Hepatocyte (in vitro differentiated cells): ENCODE results near the gene TMEM141. TPM values are rescaled to one million over a fixed set of nuclear protein-coding genes. Genes with fewer than 3 reads are reported as not detected.

Experiments used
- DNase-seq: peaks from one replicate; pipeline ENCODE4 v3.0.0-alpha.2; 2016; ENCODE audit warnings: low spot score
- H2AFZ ChIP-seq: fragments of 200-600 bp; sonication (generic); 2 replicates; pipeline ENCODE4 v1.6.0; 2016; ENCODE audit warnings: antibody characterized with exemption, mild to moderate bottlenecking
- H3K27ac ChIP-seq: fragments of 200-600 bp; sonication (generic); 2 replicates; pipeline ENCODE4 v1.5.1; 2016; ENCODE audit warnings: mild to moderate bottlenecking
- H3K27me3 ChIP-seq: fragments of 200-600 bp; sonication (generic); 2 replicates; pipeline ENCODE4 v1.6.1; 2016
- H3K36me3 ChIP-seq: fragments of 200-600 bp; sonication (generic); replicated peaks from 2 replicates; pipeline ENCODE4 v1.5.1; 2016; ENCODE audit warnings: low read depth; ENCODE audit not compliant: insufficient read depth
- H3K4me1 ChIP-seq: fragments of 200-600 bp; sonication (generic); 2 replicates; pipeline ENCODE4 v1.5.1; 2016; ENCODE audit warnings: mild to moderate bottlenecking, moderate library complexity; ENCODE audit not compliant: insufficient read depth
- H3K4me2 ChIP-seq: fragments of 200-600 bp; sonication (generic); 2 replicates; pipeline ENCODE4 v1.6.0; 2016
- H3K4me3 ChIP-seq: fragments of 200-600 bp; sonication (generic); 2 replicates; pipeline ENCODE4 v1.5.1; 2016; ENCODE audit warnings: mild to moderate bottlenecking
- H3K79me2 ChIP-seq: fragments of 200-600 bp; sonication (generic); 2 replicates; pipeline ENCODE4 v1.6.0; 2017; ENCODE audit warnings: mild to moderate bottlenecking
- H3K9me2 ChIP-seq: fragments of 200-600 bp; sonication (generic); replicated peaks from 2 replicates; pipeline ENCODE4 v1.6.0; 2017; ENCODE audit warnings: mild to moderate bottlenecking; ENCODE audit not compliant: insufficient read depth
- H3K9me3 ChIP-seq: fragments of 200-600 bp; sonication (generic); 2 replicates; pipeline ENCODE4 v1.5.1; 2016; ENCODE audit warnings: low read depth, mild to moderate bottlenecking
- H4K20me1 ChIP-seq: fragments of 200-600 bp; sonication (generic); 2 replicates; pipeline ENCODE4 v1.6.0; 2016; ENCODE audit warnings: mild to moderate bottlenecking; ENCODE audit not compliant: insufficient read depth, poor library complexity, severe bottlenecking
- CTCF ChIP-seq: fragments of 200-600 bp; sonication (generic); IDR thresholded peaks from 2 replicates; pipeline ENCODE4 v1.5.1; 2016; ENCODE audit warnings: antibody characterized with exemption, mild to moderate bottlenecking; ENCODE audit not compliant: poor library complexity
- EZH2 ChIP-seq: fragments of 200-600 bp; sonication (generic); IDR thresholded peaks from 2 replicates; pipeline ENCODE4 v1.6.1; 2016; ENCODE audit warnings: antibody characterized with exemption, mild to moderate bottlenecking, borderline replicate concordance
- EZH2phosphoT487 ChIP-seq: fragments of 200-600 bp; sonication (generic); IDR thresholded peaks from one replicate; pipeline ENCODE4 v1.6.1; 2018; ENCODE audit warnings: antibody characterized with exemption, mild to moderate bottlenecking, low read depth, moderate library complexity; ENCODE audit not compliant: unreplicated experiment, severe bottlenecking
- WGBS: methylation state at CpG from one replicate; pipeline ENCODE4 v1.1.6; 2016; ENCODE audit warnings: low lambda C conversion rate; ENCODE audit errors: missing lambda C conversion rate; 5-methylcytosine and 5-hydroxymethylcytosine counted together
- polyA plus RNA-seq: library from polyadenylated mRNA; unstranded; fragments of >200 nt; fragmentation: Nextera tagmentation; extraction: Ambion mirVana; gene quantifications from 2 replicates; pipeline ENCODE4 v1.2.1, GENCODE V29; 2016
- total RNA-seq: library from RNA; depleted of rRNA; stranded (reverse); fragments of >200 nt; gene quantifications from 2 replicates; pipeline ENCODE4 v1.2.3, GENCODE V29; 2014

TMEM141 gene
- total and polyA plus RNA-seq, 2 experiments from 2014 or later = 230 to 385 TPM

GRCh38 chr9:136791516-136792276 lies 552 bp downstream of the TMEM141 start:
- Histone ChIP-seq H3K27ac (peak overlapping the region; percentile 97), H3K27me3 (no peaks in the 10 kb centered on the region), H3K4me1 (peaks cover 55% of the 10 kb centered on the region), H3K9me2 (no peaks in the 10 kb centered on the region), H2AFZ (no peak overlapping the region), H3K9me3 (no peaks in the 10 kb centered on the region), H3K79me2 (peaks cover 21% of the 10 kb centered on the region), H3K36me3 (no peaks in the 10 kb centered on the region), H3K4me2 (peak overlapping the region; percentile 87), H3K4me3 (peak overlapping the region; percentile 50), H4K20me1 (no peaks in the 10 kb centered on the region)
- TF ChIP-seq CTCF = peak; percentile 98
- no peak for TF ChIP-seq EZH2
- no peak for TF ChIP-seq EZH2phosphoT487
- peak; percentile 82 for DNase-seq
- 21% methylated on average over 16 of the region's 29 CpGs for WGBS

- TF ChIP-seq EZH2 (no peak), CTCF (no peak), EZH2phosphoT487 (no peak)
- no peaks in the 10 kb centered on the region for H3K36me3 ChIP-seq
- H3K27me3 ChIP-seq = no peaks in the 10 kb centered on the region
- no peaks in the 10 kb centered on the region for H3K9me2 ChIP-seq
- H3K79me2 ChIP-seq = peaks cover 21% of the 10 kb centered on the region
- no peaks in the 10 kb centered on the region for H3K9me3 ChIP-seq
- H3K27ac ChIP-seq = peak overlapping the region; percentile 97
- H4K20me1 ChIP-seq = no peaks in the 10 kb centered on the region
- peak overlapping the region; percentile 87 for H3K4me2 ChIP-seq
- DNase-seq = no peak
- WGBS = 87% methylated on average over 15 of the region's 15 CpGs
- H2AFZ ChIP-seq = no peak overlapping the region
- peak overlapping the region; percentile 50 for H3K4me3 ChIP-seq
- peaks cover 59% of the 10 kb centered on the region for H3K4me1 ChIP-seq
Measured at GRCh38 chr9:136792321-136793085, 1.4 kb downstream of the TMEM141 start.

GRCh38 chr9:136793086-136793946 lies 2.2 kb downstream of the TMEM141 start:
- WGBS = 83% methylated on average over 17 of the region's 17 CpGs
- Histone ChIP-seq H3K4me1 (peaks cover 61% of the 10 kb centered on the region), H3K27me3 (no peaks in the 10 kb centered on the region), H3K9me3 (no peaks in the 10 kb centered on the region), H3K9me2 (no peaks in the 10 kb centered on the region), H3K79me2 (peaks cover 25% of the 10 kb centered on the region), H4K20me1 (no peaks in the 10 kb centered on the region), H3K4me2 (peak overlapping the region; percentile 87), H3K27ac (peak overlapping the region; percentile 97), H2AFZ (no peak overlapping the region), H3K36me3 (no peaks in the 10 kb centered on the region), H3K4me3 (no peak overlapping the region)
- TF ChIP-seq EZH2phosphoT487 (no peak), EZH2 (no peak), CTCF (no peak)
- DNase-seq = peak; percentile 78
